GM12864 (cell line): ENCODE data around the gene RASL10B.

ENCODE experiments used
- DNase-seq: peaks from one replicate; pipeline ENCODE4 v3.0.0-alpha.2; 2011; ENCODE audit warnings: low read depth
- H3K4me3 ChIP-seq: 2 replicates; pipeline ENCODE4 v1.5.1; 2011; ENCODE audit warnings: mild to moderate bottlenecking, low read depth, low read length, control low read depth
- TF ChIP-seq, protein P1 (sequence below): IDR thresholded peaks from 2 replicates; pipeline ENCODE4 v1.5.1; 2011; ENCODE audit warnings: low read depth, mild to moderate bottlenecking, moderate library complexity, low read length, control low read depth, inconsistent platforms; ENCODE audit errors: missing control alignments

The RASL10B gene

DNA sequence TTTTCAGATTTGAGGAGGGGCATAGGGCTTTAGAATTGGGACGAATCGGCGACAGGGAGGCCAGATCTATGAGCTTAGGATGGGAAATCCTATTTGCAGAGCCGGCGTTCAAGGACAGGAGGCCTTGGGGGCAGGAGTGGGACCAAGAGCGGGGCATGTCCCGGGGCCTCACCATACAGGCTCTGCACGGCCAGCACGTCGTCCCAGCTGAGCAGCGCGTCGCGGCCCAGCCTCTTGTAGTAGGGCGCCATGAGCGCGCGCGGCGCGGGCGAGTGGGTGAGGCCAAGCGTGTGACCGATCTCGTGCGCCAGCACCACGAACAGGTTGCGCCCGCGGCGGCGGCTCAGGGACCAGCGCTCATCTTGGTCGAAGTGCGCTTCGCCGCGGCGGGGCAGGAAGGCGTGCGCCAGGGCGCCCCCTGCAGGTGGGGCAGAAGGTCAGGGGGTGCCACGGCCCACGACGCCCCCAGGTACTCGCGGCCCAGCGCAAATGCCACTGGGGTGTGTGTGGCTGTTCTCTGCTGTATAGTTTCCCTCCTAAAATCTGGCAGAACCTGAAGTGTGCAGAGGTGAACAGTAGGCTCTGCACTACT lies 38.6 kb downstream of the RASL10B start:
- H3K4me3 ChIP-seq = no peak overlapping the region
- TF ChIP-seq, protein P1, sequence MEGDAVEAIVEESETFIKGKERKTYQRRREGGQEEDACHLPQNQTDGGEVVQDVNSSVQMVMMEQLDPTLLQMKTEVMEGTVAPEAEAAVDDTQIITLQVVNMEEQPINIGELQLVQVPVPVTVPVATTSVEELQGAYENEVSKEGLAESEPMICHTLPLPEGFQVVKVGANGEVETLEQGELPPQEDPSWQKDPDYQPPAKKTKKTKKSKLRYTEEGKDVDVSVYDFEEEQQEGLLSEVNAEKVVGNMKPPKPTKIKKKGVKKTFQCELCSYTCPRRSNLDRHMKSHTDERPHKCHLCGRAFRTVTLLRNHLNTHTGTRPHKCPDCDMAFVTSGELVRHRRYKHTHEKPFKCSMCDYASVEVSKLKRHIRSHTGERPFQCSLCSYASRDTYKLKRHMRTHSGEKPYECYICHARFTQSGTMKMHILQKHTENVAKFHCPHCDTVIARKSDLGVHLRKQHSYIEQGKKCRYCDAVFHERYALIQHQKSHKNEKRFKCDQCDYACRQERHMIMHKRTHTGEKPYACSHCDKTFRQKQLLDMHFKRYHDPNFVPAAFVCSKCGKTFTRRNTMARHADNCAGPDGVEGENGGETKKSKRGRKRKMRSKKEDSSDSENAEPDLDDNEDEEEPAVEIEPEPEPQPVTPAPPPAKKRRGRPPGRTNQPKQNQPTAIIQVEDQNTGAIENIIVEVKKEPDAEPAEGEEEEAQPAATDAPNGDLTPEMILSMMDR = peak; percentile 28
- DNase-seq = no peak

DNA sequence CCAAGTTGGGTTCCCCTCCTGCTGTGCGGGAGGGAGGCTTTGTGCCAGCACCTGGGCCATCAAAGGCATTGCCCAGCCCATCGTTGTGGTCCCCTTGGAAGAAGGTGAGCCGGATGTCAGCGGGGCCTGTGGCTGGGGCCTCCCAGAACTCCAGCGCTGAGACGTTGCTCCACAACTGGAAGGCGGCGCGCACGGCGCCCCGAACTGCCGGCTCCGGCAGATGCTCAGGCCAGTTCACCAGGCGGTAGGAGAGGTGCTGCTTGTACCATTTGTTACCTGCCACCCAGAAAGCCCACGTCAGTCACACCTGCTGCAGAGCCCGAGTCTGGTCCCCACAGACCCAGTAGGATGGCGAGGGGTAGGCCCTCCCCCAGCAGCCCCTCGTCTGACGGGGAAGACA lies 41.7 kb downstream of the RASL10B start:
- H3K4me3 ChIP-seq = no peak overlapping the region
- TF ChIP-seq, protein P1 = no peak
- no peak for DNase-seq

DNA sequence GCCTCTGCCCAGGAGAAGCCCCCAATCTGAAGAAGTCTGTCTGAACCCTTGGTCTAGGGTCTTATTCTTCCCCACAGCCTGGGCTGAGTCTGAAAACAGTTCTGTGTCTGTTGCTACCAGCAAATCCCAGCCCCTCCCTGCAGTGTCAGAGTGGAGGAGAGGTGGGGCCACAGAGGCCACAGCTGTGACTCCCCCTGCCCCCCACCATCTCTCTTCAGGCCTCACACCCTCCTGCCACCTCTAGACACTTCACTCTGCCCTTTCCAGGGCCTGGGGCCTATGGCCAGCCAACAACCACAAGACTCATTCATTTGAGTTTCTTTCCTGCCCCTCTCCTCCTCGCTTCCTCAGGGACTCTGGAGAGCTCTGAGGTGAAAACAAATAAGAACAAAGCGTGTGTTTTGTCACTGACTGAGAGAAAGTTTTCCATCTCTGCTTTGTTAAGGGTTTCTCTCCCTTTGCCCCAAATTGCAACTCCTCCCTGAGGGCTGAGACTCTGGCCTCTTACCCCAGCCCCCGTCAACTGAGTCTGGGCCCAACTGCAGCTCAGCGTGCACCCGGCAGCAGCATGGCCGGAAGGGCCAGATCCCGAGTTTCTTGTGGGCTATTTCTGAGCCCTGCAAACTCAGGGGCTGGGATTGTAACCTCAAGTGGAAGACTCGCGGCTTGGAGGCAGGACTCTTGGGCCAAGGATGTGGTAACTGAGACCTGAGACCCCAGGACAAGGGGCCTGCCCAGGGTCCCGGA lies 42.4 kb downstream of the RASL10B start:
- H3K4me3 ChIP-seq = no peak overlapping the region
- TF ChIP-seq, protein P1 = no peak
- no peak for DNase-seq

DNA sequence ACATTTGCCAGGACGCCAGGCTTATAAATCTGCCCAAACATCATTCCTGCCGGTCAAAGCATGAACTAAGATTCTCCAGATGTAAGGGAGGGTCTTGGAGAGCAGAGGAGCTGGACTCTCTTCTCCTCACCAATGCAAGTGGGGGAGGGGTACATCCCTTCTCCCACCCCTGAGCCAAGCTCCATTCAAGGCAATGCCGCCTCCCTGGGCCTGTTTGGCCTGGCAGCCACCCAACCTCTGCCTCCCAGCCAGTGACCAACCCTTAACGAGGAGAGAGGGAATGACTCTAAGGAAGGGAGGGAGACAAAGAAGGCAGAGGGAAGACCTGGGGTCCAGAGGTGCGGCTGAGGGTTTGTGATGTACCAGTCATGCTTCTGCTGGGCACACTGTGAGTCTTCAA lies 43.1 kb downstream of the RASL10B start:
- H3K4me3 ChIP-seq = no peak overlapping the region
- DNase-seq = no peak
- TF ChIP-seq, protein P1 = no peak

DNA sequence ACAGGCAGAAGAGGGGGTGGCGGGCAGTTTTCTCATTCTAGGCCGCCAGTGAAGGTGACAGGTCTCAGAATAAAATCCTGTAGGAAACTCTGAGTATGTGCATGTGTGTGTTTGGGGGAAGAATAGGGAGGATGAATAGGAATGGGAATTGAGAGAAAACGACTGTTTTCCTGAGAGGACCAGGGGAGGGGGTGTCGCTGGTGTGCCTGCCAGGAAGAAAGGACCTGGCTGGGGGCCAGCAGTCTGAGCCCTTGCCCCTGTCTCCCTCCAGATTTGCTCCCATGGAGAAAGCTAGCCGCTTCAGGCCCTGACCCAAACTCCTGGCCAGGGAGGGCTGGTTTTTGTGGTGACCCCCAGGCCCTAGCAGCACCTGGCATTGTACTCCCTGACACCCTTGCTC lies 43.6 kb downstream of the RASL10B start:
- DNase-seq = no peak
- TF ChIP-seq, protein P1 = no peak
- no peak overlapping the region for H3K4me3 ChIP-seq

DNA sequence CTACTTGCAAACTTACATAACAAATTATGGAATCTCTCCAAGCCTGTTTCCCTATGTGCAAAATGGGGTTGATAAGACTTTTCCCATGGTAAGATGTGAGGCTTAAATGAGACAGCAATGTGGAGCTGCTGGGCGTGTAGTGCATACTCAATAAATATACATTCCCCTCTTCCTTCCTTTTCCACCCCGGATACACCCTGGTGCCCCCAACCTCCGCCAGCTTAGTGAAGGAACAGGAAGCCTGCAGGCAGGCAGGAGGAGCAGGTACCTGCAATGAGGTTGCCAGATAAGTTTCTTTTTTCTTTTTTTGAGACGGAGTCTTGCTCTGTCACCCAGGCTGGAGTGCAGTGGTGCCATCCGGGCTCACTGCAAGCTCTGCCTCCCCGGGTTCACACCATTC lies 44.1 kb downstream of the RASL10B start:
- no peak overlapping the region for H3K4me3 ChIP-seq
- TF ChIP-seq, protein P1 = no peak
- no peak for DNase-seq

DNA sequence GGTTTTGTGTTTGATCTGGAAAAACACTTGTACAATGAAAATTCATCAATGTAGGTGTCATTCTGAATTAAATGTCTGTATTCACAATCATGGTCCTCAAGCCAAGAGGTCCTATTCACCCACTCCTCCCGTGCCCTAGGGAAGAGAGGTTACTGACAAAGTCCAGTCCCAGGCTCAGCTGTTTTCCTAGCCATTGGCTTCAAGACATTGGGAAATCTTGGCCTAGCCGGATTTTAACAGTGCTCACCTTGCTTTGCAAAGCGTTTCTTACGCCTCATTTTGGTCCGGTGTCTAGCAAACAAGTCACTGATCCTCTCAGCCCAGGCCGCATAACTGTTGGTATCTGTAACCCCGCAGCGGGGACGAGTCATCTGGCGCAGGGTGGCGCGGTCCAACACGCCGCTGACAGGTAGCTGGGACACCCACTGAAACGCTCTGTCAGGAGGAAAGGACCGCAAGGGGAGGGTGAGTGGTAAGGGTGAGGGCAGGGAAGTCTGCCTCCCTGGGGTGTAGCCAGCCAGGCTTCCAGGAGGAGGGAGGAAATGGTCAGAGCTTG lies 47.3 kb downstream of the RASL10B start:
- no peak for DNase-seq
- TF ChIP-seq, protein P1 = no peak

More for the DNA sequence above, 47.3 kb downstream of the RASL10B start:
- no peak overlapping the region for H3K4me3 ChIP-seq
